Skeletal muscle tissue (tissue), 4 donors: ENCODE results near the gene EID2. TPM values are rescaled to one million over a fixed set of nuclear protein-coding genes. Genes with fewer than 3 reads are reported as not detected.

Source experiments
- H3K27ac ChIP-seq: one replicate; pipeline ENCODE4 v1.7.0; 2013; ENCODE audit warnings: mild to moderate bottlenecking, low read depth, low read length, inconsistent platforms
- H3K27me3 ChIP-seq, 3 donors: one replicate each; pipeline ENCODE4 v1.7.0; 2013; ENCODE audit warnings: low read length in 3 of 3; ENCODE audit not compliant: control insufficient read depth in 3 of 3, insufficient read depth in 3 of 3
- H3K36me3 ChIP-seq, 3 donors: one replicate each; pipeline ENCODE4 v1.7.0; 2013; ENCODE audit warnings: low read length in 3 of 3; ENCODE audit not compliant: control insufficient read depth in 3 of 3, insufficient read depth in 3 of 3
- H3K4me1 ChIP-seq, 3 donors: one replicate each; pipeline ENCODE4 v1.7.0; 2013; ENCODE audit warnings: low read length in 3 of 3, mild to moderate bottlenecking in 3 of 3; ENCODE audit not compliant: control insufficient read depth in 3 of 3, insufficient read depth in 3 of 3
- H3K4me3 ChIP-seq, 3 donors: one replicate each; pipeline ENCODE4 v1.7.0; 2013; ENCODE audit warnings: low read length in 3 of 3
- H3K9ac ChIP-seq, 3 donors: one replicate each; pipeline ENCODE4 v1.7.0; 2013; ENCODE audit warnings: low read length in 3 of 3, mild to moderate bottlenecking in 3 of 3, moderate library complexity in 2 of 3, low read depth in 1 of 3
- H3K9me3 ChIP-seq, 3 donors: one replicate each; pipeline ENCODE4 v1.7.0; 2013; ENCODE audit warnings: low read length in 3 of 3; ENCODE audit not compliant: control insufficient read depth in 3 of 3
- total RNA-seq: library from RNA; depleted of rRNA; stranded (reverse); fragments of >200 nt; gene quantifications from one replicate; pipeline ENCODE4 v1.2.3, GENCODE V29; 2014
- donor health status: Osteomylitis.

The EID2 gene
- total RNA-seq, 1 donor from 2014 or later, result 6.8 TPM

DNA sequence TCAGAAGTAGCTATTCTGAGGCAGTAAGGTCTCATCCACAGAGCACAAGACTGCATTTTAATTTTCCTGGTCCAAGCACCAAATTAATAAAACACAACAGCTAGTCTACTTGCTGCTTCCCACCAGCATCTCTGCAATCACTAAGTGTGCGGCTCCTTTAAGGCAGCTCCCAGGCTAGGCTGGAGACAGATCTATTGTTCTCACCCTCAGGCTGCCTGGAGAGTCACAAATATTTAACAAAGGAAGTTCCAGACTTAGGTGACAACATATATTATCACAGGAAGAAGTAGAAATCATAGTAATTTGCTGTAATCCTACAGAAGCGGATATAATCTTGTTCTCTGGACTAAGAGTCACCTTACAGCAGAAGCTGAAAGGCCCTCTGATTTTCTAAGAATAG lies 2.2 kb upstream of the EID2 start:
- Histone ChIP-seq H3K36me3 (no peaks in the 10 kb centered on the region), H3K4me1 (peaks cover 8 to 13% (median 8%) of the 10 kb centered on the region in 3 donors), H3K4me3 (no peak overlapping the region), H3K9me3 (no peaks in the 10 kb centered on the region), H3K27me3 (no peaks in the 10 kb centered on the region), H3K27ac (no peak overlapping the region), H3K9ac (no peak overlapping the region)

DNA sequence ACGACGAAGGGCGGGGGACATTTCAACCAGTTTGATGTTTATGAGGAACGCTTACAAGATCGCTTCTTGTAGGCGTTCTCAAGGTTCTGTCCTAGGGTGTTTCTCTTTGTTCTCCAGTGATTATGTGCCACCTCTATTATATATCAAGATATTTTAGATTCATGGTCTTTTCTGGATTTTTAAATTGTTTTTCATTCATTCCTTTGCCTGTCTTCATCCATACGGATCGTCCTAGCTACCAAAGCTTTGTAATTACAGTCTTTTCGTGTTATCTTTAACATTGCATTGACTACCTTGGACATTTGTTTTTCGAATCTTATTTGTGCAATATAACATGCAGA lies 342 bp upstream of the EID2 start:
- Histone ChIP-seq H3K27ac (no peak overlapping the region), H3K36me3 (no peaks in the 10 kb centered on the region), H3K9me3 (no peaks in the 10 kb centered on the region), H3K4me3 (peak overlapping the region in 2 of 3 donors; percentile 30 to 88), H3K4me1 (peaks cover 8 to 13% (median 8%) of the 10 kb centered on the region in 3 donors), H3K27me3 (no peaks in the 10 kb centered on the region), H3K9ac (peak overlapping the region in 2 of 3 donors; percentile 11 to 47)

DNA sequence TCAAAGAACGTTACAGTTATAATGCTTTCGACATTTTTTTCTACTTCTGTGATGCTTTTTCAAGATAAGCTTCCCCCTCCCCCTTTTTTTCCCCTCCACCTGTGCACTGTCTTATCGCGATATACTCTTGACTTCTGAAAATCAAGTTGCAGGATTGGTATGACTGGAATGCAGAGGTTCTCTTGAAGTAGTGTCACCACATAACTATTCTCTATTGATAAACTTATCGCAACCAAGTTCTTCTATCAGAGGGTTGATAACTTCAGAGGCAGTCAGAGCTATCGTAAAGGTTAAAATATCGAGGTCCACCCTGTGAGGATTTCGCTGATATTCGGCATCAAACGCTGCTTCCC lies 820 bp downstream of the EID2 start:
- H3K27ac ChIP-seq, result peak overlapping the region; percentile 84
- no peaks in the 10 kb centered on the region for H3K27me3 ChIP-seq
- H3K36me3 ChIP-seq, result no peaks in the 10 kb centered on the region
- no peaks in the 10 kb centered on the region for H3K9me3 ChIP-seq
- peak overlapping the region; percentile 81 to 95 (median 88) for H3K9ac ChIP-seq
- peak overlapping the region; percentile 78 to 93 (median 88) for H3K4me3 ChIP-seq
- peaks cover 8 to 13% (median 8%) of the 10 kb centered on the region in 3 donors for H3K4me1 ChIP-seq

DNA sequence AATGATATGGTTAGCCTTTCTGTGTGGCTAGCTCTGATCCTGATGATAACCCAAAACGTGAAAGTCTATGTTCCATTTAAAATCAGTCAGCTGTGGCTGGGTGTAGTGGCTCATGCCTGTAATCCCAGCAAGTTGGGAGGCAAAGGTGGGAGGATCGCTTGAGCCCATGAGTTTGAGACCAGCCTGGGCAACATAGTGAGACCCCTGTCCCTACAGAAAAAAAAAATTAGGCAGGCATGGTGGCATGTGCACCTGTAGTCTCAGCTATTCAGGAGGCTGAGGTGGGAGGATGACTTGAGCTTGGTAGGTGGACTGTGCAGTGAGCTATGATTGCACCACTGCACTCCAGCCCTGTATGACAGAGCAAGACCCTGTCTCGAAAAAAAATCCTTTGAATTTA lies 6.2 kb downstream of the EID2 start:
- H3K4me1 ChIP-seq, result peaks cover 12 to 21% (median 15%) of the 10 kb centered on the region in 3 donors
- no peak overlapping the region for H3K27ac ChIP-seq
- no peaks in the 10 kb centered on the region for H3K9me3 ChIP-seq
- no peaks in the 10 kb centered on the region for H3K27me3 ChIP-seq
- H3K36me3 ChIP-seq, result no peaks in the 10 kb centered on the region
- no peak overlapping the region for H3K9ac ChIP-seq
- no peak overlapping the region for H3K4me3 ChIP-seq

DNA sequence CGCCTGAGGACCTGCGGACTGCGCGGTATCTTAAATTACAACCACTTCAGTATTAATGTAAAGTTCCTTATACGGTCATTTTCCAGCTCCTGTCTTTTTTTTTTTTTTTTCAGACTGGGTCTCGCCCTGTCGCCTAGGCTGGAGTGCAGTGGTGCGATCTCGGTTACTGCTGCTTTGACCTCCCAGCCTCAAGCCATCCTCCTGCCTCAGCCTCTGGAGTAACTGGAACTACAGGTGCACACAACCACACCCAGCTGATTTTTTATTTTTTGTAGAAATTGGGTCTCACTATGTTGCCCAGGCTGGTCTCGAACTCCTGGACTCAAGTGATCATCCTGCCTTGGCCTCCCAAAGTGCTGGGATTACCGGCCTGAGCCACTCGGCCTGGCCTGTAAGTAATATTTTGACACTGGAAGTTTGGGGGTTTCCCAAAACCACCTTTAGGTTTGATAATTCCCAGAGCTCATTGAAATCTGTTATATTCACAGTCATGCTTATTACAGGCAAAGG lies 6.9 kb downstream of the EID2 start:
- Histone ChIP-seq H3K4me3 (peak overlapping the region; percentile 71 to 98 (median 85)), H3K27ac (peak overlapping the region; percentile 63), H3K9ac (peak overlapping the region; percentile 82 to 87 (median 85)), H3K36me3 (no peaks in the 10 kb centered on the region), H3K27me3 (no peaks in the 10 kb centered on the region), H3K9me3 (no peaks in the 10 kb centered on the region), H3K4me1 (peaks cover 11 to 14% (median 13%) of the 10 kb centered on the region in 3 donors)

DNA sequence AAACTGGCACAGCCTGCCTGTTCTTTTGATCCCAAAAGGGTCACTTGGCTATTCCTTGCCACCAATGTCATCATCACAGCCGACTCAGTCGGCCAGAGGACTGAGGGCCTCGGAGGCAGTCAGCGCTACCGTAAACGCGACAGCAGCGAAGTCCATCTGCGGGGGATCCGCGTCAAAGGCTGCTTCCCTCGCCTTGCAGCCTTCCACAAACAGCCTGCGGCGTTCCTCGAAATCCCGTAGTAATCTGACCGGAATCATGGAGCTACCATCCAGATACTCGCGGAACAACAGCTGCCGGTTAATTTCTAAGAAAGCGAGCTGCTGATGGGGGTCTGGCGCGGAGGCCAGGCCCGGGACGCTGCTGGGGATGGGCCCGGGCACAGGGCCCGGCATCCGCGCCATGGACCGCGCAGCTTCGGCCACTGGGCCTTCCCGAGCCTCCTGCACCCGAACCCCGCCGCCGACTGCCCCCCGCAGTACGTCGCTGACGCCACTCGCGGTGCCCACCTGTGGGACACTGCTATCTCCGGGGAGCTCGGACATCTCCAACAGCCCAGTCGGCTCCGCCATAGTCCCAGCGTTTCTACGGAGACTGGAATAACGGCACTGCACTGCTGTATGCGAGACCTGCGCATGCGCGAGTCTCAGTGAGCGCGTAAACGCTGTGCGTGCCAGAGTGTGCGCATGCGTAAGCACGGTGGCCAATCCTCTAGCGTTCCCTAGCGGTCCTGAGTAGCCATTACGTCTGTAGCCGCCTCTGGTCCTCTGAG lies 7.5 kb downstream of the EID2 start, which contains the start of gene EID2B:
EID2B (minus strand) TSS at position 620 of the 770 bp plus-strand sequence; CDS start at position 570, 50 bp downstream.
- H3K27ac ChIP-seq, result peak within 1 kb of the TSS; percentile 63
- no peaks in the 10 kb centered on the region for H3K36me3 ChIP-seq
- no peaks in the 10 kb centered on the region for H3K27me3 ChIP-seq
- H3K4me1 ChIP-seq, result peaks cover 11 to 14% (median 13%) of the 10 kb centered on the region in 3 donors
- peak within 1 kb of the TSS; percentile 71 to 98 (median 85) for H3K4me3 ChIP-seq
- H3K9ac ChIP-seq, result peak within 1 kb of the TSS; percentile 82 to 87 (median 85)
- H3K9me3 ChIP-seq, result no peaks in the 10 kb centered on the region

DNA sequence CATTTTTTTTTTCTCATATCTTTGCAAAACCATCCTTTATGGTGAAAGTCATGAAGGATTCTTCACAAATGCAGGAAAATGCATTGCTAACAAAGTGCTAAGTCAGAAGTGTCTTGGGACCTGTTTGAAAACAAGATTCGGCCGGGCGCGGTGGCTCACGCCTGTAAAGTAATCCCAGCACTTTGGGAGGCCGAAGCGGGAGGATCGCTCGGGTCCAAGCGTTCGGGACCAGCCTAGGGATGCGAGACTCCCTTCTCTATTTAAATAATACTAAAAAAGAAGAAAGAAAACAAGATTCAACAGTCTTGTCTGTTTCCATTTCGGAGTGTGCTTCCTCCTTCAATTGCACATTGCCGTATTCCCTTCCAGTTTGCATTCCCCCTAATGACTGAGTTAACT lies 8.1 kb downstream of the EID2 start:
- H3K27ac ChIP-seq, result no peak overlapping the region
- no peaks in the 10 kb centered on the region for H3K36me3 ChIP-seq
- H3K27me3 ChIP-seq, result no peaks in the 10 kb centered on the region
- H3K4me1 ChIP-seq, result peaks cover 11 to 14% (median 13%) of the 10 kb centered on the region in 3 donors
- no peaks in the 10 kb centered on the region for H3K9me3 ChIP-seq
- peak overlapping the region; percentile 82 to 87 (median 85) for H3K9ac ChIP-seq
- peak overlapping the region; percentile 71 to 98 (median 85) for H3K4me3 ChIP-seq

DNA sequence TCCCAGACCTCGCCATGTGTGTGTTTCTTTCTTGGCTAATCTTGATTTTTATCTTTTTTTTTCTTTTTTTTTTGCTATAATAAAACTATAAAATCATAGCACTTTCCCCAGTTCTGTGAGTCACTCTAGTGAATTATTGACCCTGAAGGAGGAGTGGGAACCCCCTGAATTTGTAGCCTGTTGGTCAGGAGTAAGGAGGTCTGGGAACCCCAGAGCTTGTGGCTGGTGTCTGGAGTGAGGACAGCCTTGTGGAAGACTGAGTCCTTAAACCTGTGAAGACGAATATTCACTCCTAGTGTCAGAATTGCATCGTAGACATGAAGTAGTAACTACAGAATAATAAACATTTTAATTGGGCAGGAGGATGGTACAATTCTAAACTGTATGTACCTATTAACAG lies 14.8 kb downstream of the EID2 start:
- no peaks in the 10 kb centered on the region for H3K36me3 ChIP-seq
- no peaks in the 10 kb centered on the region for H3K27me3 ChIP-seq
- no peak overlapping the region for H3K27ac ChIP-seq
- no peak overlapping the region for H3K9ac ChIP-seq
- H3K9me3 ChIP-seq, result no peaks in the 10 kb centered on the region
- no peaks in the 10 kb centered on the region for H3K4me1 ChIP-seq
- H3K4me3 ChIP-seq, result no peak overlapping the region

DNA sequence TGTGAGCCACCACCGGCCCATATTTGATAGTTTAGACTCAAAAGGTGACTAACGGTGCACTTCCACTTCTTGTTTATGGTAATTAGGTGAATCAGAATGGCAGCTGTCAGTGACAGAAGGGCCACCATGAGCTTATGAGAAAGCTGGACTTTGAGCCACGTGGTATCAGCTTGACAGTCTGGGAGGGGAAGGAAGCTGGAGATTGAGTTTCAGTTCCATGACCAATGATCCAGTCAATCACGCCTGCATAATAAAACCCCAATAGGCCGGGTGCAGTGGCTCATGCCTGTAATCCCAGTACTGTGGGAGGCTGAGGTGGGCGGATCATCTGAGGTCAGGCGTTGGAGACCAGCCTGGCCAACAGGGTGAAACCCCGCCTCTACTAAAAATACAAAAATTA lies 15.5 kb downstream of the EID2 start:
- H3K4me3 ChIP-seq, result no peak overlapping the region
- no peaks in the 10 kb centered on the region for H3K9me3 ChIP-seq
- no peaks in the 10 kb centered on the region for H3K4me1 ChIP-seq
- H3K27ac ChIP-seq, result no peak overlapping the region
- H3K27me3 ChIP-seq, result no peaks in the 10 kb centered on the region
- no peak overlapping the region for H3K9ac ChIP-seq
- H3K36me3 ChIP-seq, result no peaks in the 10 kb centered on the region
